MG63 (cell line): Measurements from ENCODE around the gene CBFA2T3. TPM values are rescaled to one million over a fixed set of nuclear protein-coding genes. Genes with fewer than 3 reads are reported as not detected.

Experiments used
- DNase-seq: peaks from one replicate; pipeline ENCODE4 v3.0.0-alpha.2; 2020
- H3K27me3 ChIP-seq: fragments of 250-450 bp; sonication (Bioruptor Pico); 2 replicates; pipeline ENCODE4 v1.5.1; 2020; ENCODE audit warnings: mild to moderate bottlenecking, moderate library complexity
- H3K36me3 ChIP-seq: fragments of 250-450 bp; sonication (Bioruptor Pico); 2 replicates; pipeline ENCODE4 v1.5.1; 2020; ENCODE audit warnings: mild to moderate bottlenecking, moderate library complexity
- H3K4me3 ChIP-seq: fragments of 250-450 bp; sonication (Bioruptor Pico); 2 replicates; pipeline ENCODE4 v1.5.1; 2020; ENCODE audit warnings: mild to moderate bottlenecking, moderate library complexity
- H3K9me3 ChIP-seq: fragments of 250-450 bp; sonication (Bioruptor Pico); 2 replicates; pipeline ENCODE4 v1.5.1; 2020; ENCODE audit warnings: mild to moderate bottlenecking, moderate library complexity
- total RNA-seq: library from RNA; depleted of rRNA; stranded (reverse); fragments of >200 nt; shearing (Covaris generic); gene quantifications from 2 replicates; pipeline ENCODE4 v1.2.3, GENCODE V29; 2014; ENCODE audit warnings: low replicate concordance

Gene CBFA2T3
- total RNA-seq, 1 experiment from 2014 or later, result not detected

DNA sequence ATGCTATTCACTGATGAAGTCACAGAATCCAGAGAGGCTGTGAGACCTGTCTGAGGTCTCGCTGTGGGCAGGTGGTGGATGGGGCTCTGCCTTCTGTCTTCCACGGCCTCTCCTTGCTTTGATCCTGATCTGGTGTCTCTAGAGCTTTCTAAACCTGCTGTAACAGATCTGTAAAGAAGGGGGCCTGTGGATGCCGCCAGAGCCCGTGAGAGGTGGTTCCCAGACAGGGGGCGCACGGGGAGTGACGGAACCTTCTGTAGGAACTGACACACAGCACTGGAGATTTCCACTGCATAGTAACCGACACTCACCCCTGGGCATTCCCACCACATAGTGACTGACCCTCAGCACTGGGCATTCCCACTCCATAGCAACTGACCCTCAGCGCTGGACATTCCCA is 16.0 kb downstream of the CBFA2T3 start:
- Histone ChIP-seq H3K36me3 (no peaks in the 10 kb centered on the region), H3K27me3 (no peaks in the 10 kb centered on the region), H3K9me3 (no peaks in the 10 kb centered on the region), H3K4me3 (no peak overlapping the region)
- DNase-seq, result no peak

DNA sequence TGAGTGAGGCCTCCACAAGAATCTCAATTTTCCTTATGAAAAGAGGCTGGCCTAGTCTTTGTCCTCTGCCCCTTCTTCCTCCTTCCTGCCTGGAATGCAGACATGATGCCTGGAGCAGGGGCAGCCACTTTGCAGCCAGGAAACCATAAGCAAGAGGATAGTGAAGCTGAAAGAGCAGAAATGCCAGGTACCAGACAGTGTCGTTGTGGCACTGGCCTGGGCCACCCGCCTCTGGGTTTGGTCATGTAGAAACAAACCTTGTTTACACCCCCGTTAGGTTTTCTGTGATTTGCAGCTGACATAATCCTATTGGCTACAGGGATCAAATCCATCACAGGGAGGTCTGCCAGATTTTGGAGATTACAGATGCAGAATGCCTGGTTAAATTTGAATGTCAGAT is 16.5 kb downstream of the CBFA2T3 start:
- Histone ChIP-seq H3K9me3 (no peaks in the 10 kb centered on the region), H3K36me3 (no peaks in the 10 kb centered on the region), H3K27me3 (no peaks in the 10 kb centered on the region), H3K4me3 (no peak overlapping the region)
- no peak for DNase-seq

- H3K27me3 ChIP-seq, result no peaks in the 10 kb centered on the region
- no peaks in the 10 kb centered on the region for H3K36me3 ChIP-seq
- DNase-seq, result no peak
- H3K9me3 ChIP-seq, result no peaks in the 10 kb centered on the region
- no peak overlapping the region for H3K4me3 ChIP-seq
Observed at GRCh38 chr16:88959022-88959421, 18.0 kb downstream of the CBFA2T3 start.

DNA sequence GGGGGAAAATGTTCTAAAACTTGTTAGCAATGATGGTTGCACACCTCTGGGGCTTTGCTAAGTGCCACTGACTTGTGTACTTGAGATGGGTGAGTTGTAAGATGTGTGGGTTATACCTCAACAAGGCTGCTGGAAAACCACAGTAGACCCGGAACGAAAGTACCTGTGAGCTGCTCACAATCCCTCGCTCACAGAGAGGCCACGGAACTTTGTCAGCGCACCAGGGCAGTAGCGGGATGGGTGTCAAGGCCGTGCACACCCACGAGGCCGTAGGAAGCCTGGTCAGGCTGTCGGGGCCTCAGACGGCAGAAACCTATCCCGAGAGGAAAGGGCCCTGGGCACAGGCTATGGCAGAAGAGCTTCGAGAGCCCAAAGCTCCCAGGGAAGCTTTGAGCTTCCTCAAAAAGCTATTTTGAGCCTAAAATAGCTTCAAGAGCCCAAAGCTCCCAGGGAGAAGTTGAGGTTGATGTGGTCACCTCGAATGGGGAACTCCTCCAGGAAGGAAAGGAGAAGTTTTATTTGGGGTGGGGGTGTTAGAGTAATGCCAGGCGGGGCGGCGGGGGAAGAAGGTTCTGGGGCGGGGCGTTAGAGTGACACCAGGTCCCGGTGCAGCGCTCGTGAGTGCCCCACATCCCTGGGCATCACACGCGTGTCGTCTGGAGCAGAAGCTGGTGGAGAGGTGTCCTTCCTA is 19.0 kb downstream of the CBFA2T3 start:
- H3K9me3 ChIP-seq, result no peaks in the 10 kb centered on the region
- H3K36me3 ChIP-seq, result no peaks in the 10 kb centered on the region
- no peak for DNase-seq
- H3K4me3 ChIP-seq, result no peak overlapping the region
- H3K27me3 ChIP-seq, result no peaks in the 10 kb centered on the region

GRCh38 chr16:88957433-88957767 is 19.6 kb downstream of the CBFA2T3 start:
- H3K4me3 ChIP-seq, result no peak overlapping the region
- H3K9me3 ChIP-seq, result no peaks in the 10 kb centered on the region
- H3K36me3 ChIP-seq, result no peaks in the 10 kb centered on the region
- H3K27me3 ChIP-seq, result no peaks in the 10 kb centered on the region
- no peak for DNase-seq

DNA sequence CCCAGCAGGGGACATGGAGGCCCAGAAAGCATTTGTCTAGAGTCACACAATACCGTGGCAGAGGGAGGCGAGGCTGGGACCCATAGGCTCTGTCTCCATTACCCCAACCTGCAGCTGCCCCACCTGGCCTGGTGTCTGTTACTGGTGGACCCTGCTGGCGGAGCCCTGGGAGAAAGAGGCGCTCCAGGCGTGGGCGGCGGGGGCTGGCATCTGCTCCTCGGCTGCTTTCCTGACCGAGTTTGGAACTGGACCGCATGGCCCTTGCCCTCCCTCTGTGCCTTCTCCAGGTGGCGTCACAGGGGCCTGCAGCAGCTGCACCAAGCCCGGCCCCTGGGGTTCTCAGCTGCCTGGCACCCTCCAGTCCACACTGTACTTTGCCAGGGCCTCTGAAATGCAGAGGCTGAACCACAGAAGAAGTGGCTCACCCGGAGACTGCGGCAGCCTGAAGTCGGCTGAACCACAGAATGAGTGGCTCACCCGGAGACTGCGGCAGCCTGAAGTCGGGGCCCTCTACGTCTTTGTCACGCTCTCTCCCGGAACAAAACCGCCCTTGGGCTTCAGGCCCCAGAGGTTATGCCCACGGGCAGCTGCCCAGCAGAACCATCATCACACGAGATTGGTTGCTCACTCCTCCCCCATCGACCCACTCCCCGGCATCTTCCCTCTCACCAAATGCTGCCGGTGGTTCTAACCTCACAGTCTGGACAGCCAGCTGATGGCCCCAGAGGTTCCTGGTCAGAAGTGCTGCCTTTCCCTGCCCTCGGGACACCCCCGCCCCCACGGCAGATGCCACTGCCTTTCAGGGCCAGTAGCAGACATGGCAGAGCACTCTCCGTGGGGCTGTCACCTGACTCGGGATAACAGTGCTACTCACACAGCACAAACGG is 20.2 kb downstream of the CBFA2T3 start:
- no peaks in the 10 kb centered on the region for H3K9me3 ChIP-seq
- H3K27me3 ChIP-seq, result no peaks in the 10 kb centered on the region
- no peak overlapping the region for H3K4me3 ChIP-seq
- no peak for DNase-seq
- H3K36me3 ChIP-seq, result no peaks in the 10 kb centered on the region

DNA sequence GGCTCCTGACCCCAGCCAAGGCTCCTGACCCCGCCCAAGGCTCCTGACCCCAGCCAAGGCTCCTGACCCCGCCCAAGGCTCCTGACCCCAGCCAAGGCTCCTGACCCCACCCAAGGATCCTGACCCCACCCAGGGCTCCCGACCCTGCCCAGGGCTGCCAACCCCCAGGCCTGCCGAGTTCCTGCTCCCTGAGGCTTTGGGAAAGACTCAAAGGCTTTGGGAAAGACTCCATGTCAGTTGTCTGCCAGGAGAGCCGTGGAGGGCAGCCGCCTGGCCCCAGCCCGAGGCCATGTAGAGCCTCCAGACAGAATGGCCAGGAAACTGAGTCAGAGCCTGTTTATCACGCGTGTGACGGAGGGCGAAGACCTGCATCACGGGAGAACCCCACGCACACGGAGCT is 21.1 kb downstream of the CBFA2T3 start:
- no peaks in the 10 kb centered on the region for H3K36me3 ChIP-seq
- H3K4me3 ChIP-seq, result no peak overlapping the region
- H3K27me3 ChIP-seq, result no peaks in the 10 kb centered on the region
- no peak for DNase-seq
- no peaks in the 10 kb centered on the region for H3K9me3 ChIP-seq

GRCh38 chr16:88953003-88953690 is 23.9 kb downstream of the CBFA2T3 start:
- peaks cover under 1% of the 10 kb centered on the region; the same call in 1 of the 2 replicates for H3K27me3 ChIP-seq
- DNase-seq, result no peak
- no peaks in the 10 kb centered on the region for H3K36me3 ChIP-seq
- no peak overlapping the region for H3K4me3 ChIP-seq
- H3K9me3 ChIP-seq, result no peaks in the 10 kb centered on the region

DNA sequence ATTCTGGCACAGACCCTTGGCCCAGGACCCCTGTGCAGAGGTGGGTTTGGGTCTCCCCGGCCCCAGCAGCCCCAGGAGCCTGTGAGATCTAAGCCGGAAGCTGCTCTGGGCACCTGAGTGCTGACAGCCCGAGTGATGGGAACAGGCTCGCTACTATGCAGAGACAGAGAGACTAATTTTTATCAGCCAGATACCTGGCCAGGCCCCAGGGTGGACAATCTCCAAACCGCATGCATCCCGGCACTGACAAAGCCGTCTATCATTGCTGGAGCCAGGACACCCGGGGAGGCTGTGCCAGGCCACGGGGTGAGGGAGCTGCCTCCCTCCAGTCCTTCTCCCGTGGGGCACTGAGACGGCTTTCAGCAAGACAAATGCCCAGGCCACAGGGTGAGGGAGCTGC is 25.0 kb downstream of the CBFA2T3 start:
- H3K36me3 ChIP-seq, result no peaks in the 10 kb centered on the region
- no peak overlapping the region for H3K4me3 ChIP-seq
- DNase-seq, result peak; percentile 34
- peaks cover 3% of the 10 kb centered on the region; the same call in 1 of the 2 replicates for H3K27me3 ChIP-seq
- no peaks in the 10 kb centered on the region for H3K9me3 ChIP-seq

GRCh38 chr16:88951501-88951900 is 25.5 kb downstream of the CBFA2T3 start:
- Histone ChIP-seq H3K9me3 (no peaks in the 10 kb centered on the region), H3K4me3 (no peak overlapping the region), H3K36me3 (no peaks in the 10 kb centered on the region), H3K27me3 (peaks cover 3% of the 10 kb centered on the region; the same call in 1 of the 2 replicates)
- no peak for DNase-seq

GRCh38 chr16:88948781-88949490 is 28.1 kb downstream of the CBFA2T3 start:
- DNase-seq, result no peak
- no peaks in the 10 kb centered on the region for H3K9me3 ChIP-seq
- no peak overlapping the region for H3K4me3 ChIP-seq
- H3K36me3 ChIP-seq, result no peaks in the 10 kb centered on the region
- peaks cover 3% of the 10 kb centered on the region; the same call in 1 of the 2 replicates for H3K27me3 ChIP-seq

DNA sequence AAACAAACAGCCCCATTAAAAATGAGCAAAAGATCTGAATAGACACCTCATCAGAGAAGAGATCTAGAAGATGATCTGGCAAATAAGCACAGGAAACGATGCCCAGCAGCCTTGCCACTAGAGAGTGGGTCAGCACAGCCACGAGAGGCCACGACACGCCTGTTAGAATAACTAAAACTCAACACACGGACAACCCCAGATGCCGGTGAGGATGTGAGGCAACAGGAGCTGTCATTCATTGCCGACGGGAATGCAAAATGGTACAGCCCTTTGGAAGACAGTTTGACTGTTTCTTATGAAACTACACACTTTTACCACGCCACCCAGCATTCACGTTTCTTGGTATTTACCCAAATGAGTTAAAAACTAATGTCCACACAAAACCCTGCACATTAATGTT is 31.5 kb downstream of the CBFA2T3 start:
- H3K4me3 ChIP-seq, result no peak overlapping the region
- H3K27me3 ChIP-seq, result peaks cover 13% of the 10 kb centered on the region
- H3K9me3 ChIP-seq, result no peaks in the 10 kb centered on the region
- H3K36me3 ChIP-seq, result no peaks in the 10 kb centered on the region
- DNase-seq, result no peak

- no peak overlapping the region for H3K4me3 ChIP-seq
- no peaks in the 10 kb centered on the region for H3K9me3 ChIP-seq
- H3K36me3 ChIP-seq, result no peaks in the 10 kb centered on the region
- no peak for DNase-seq
- H3K27me3 ChIP-seq, result peaks cover 15% of the 10 kb centered on the region
Observed at GRCh38 chr16:88943741-88944140, 33.3 kb downstream of the CBFA2T3 start.

DNA sequence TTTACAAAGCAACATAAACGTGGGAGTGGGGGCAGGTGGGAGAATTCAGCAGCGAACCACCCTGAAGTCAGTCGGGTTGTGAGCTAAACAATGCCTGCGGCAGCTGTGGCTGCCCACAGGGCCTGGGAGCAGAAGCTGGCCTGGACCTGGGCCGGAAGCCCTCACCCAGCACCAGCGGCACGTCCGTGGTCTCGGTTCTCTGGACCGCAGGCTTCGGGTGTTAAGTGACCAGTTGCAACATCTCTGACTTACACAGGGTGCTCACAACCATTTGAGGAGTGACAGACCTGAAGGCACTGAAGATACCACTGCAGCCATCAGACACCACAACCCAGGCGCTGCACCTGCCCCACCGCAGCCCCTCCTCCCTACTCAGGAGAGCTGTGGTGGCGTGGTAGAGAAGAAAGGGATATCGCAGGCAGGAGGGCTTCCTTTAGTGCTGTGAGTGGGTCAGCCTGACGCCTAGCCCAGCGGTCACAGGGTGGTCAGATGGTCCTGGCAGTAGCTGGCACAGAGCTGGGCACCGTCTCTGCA is 33.8 kb downstream of the CBFA2T3 start:
- peaks cover 15% of the 10 kb centered on the region for H3K27me3 ChIP-seq

DNA sequence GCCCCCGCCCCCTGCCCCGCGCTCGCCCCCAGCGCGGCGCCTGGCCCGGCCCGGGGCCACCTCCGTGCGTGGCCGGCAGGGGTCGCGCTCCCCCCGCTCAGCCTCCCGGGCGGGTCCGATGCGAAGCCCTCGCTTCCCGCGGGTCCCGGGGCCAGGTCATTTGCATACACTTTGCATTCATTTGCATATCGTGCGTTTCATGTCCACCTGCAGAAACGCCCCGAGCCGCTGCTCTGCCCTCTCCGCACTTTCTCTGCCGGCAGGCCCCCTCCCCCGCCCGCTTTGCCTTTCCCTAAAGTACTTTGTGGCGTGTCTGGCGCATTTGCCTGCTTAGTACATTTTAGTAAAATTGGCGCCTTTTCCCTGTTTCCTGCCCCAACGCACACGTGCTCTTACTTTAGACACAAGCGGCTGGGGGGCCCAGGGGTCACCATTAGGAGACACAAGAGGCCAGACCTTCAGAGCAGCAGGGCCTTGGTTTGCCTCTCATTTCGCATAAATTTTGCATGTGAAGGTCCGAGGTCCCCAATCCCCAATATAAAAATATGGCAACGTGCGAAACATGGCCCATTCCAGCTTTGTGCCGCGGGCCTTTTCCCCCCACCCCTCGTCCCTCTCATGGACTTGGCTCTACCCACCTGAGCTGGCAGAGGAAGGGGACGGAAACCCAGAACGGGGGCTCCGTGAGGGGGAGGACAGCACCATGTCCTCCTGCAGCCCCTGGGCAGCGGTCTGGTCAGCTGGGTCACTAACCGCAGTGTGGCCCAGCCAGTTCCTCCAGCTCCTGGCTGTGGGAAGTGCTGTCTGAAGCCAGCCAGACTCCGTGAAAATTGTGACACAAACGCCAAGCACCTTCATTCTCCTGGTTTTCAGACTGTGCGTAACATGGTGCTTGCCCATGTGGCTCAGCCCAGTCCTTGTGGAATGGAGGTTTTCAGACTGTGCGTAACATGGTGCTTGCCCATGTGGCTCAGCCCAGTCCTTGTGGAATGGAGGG is 34.8 kb downstream of the CBFA2T3 start:
- no peaks in the 10 kb centered on the region for H3K36me3 ChIP-seq
- H3K9me3 ChIP-seq, result no peaks in the 10 kb centered on the region
- peaks cover 12% of the 10 kb centered on the region for H3K27me3 ChIP-seq
- no peak overlapping the region for H3K4me3 ChIP-seq
- DNase-seq, result no peak

More for the DNA sequence above, 33.8 kb downstream of the CBFA2T3 start:
- Histone ChIP-seq H3K4me3 (no peak overlapping the region), H3K36me3 (no peaks in the 10 kb centered on the region), H3K9me3 (no peaks in the 10 kb centered on the region)
- DNase-seq, result no peak
